Gastrocnemius medialis (tissue), 4 donors: ENCODE data around the gene TMPRSS9.

Experiments
- POLR2A ChIP-seq, 2 donors: fragments of 450-650 bp; IDR thresholded peaks; one replicate each; pipeline ENCODE4 v1.6.1; 2017; ENCODE audit warnings: antibody characterized with exemption in 2 of 2, mild to moderate bottlenecking in 2 of 2, moderate library complexity in 2 of 2
- TF ChIP-seq, protein P1 (sequence below), 5 experiments: fragments of 450-650 bp in 3 of 5; fragments of 200-600 bp in 2 of 5; sonication (generic) in 2 of 5; IDR thresholded peaks in 4 of 5; conservative IDR thresholded peaks in 1 of 5; 1 replicate in 4 of 5; 2 replicates in 1 of 5; pipeline ENCODE4 v1.5.1; 2016 to 2019; ENCODE audit warnings: antibody characterized with exemption in 5 of 5, mild to moderate bottlenecking in 3 of 5, moderate library complexity in 3 of 5

GRCh38 chr19:2324220-2324948 lies 35.7 kb upstream of the TMPRSS9 start:
- TF ChIP-seq, protein P1, sequence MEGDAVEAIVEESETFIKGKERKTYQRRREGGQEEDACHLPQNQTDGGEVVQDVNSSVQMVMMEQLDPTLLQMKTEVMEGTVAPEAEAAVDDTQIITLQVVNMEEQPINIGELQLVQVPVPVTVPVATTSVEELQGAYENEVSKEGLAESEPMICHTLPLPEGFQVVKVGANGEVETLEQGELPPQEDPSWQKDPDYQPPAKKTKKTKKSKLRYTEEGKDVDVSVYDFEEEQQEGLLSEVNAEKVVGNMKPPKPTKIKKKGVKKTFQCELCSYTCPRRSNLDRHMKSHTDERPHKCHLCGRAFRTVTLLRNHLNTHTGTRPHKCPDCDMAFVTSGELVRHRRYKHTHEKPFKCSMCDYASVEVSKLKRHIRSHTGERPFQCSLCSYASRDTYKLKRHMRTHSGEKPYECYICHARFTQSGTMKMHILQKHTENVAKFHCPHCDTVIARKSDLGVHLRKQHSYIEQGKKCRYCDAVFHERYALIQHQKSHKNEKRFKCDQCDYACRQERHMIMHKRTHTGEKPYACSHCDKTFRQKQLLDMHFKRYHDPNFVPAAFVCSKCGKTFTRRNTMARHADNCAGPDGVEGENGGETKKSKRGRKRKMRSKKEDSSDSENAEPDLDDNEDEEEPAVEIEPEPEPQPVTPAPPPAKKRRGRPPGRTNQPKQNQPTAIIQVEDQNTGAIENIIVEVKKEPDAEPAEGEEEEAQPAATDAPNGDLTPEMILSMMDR (IDR thresholded peaks at IDR 0.05 in 4 of 5, conservative IDR thresholded peaks at IDR 0.05 in 1 of 5), result no peak
- TF ChIP-seq POLR2A (IDR thresholded peaks at IDR 0.05), result no peak
